Measurements from ENCODE around the gene JCAD. TPM values are rescaled to one million over a fixed set of nuclear protein-coding genes. Genes with fewer than 3 reads are reported as not detected.

Gene JCAD
- total RNA-seq, 4 donors from 2014 or later: 21.7 to 112 (median 43.0) TPM

- TF ChIP-seq CTCF (IDR thresholded peaks at IDR 0.05; ENCODE audit: low read depth): no peak
These were observed 36.4 kb upstream of the JCAD start for GRCh38 chr10:30095631-30096422.

- TF ChIP-seq CTCF (IDR thresholded peaks at IDR 0.05; ENCODE audit: low read depth): no peak
These were observed 35.2 kb upstream of the JCAD start for GRCh38 chr10:30094601-30095000.

GRCh38 chr10:30093303-30093950, 34.0 kb upstream of the JCAD start:
- no peak for TF ChIP-seq CTCF (IDR thresholded peaks at IDR 0.05; ENCODE audit: low read depth)

- no peak for TF ChIP-seq CTCF (IDR thresholded peaks at IDR 0.05; ENCODE audit: low read depth)
These were observed 32.9 kb upstream of the JCAD start for GRCh38 chr10:30092151-30092790.

- TF ChIP-seq CTCF (IDR thresholded peaks at IDR 0.05; ENCODE audit: low read depth): no peak
These were observed 31.8 kb upstream of the JCAD start for GRCh38 chr10:30091136-30091535.

- no peak for TF ChIP-seq CTCF (IDR thresholded peaks at IDR 0.05; ENCODE audit: low read depth)
These were observed 28.8 kb upstream of the JCAD start for GRCh38 chr10:30088178-30088577.

GRCh38 chr10:30083934-30084333, 24.5 kb upstream of the JCAD start:
- no peak for TF ChIP-seq CTCF (IDR thresholded peaks at IDR 0.05; ENCODE audit: low read depth)
